BE2C (cell line): Measurements from ENCODE around the gene ZNF462.

Source experiments
- DNase-seq: peaks from one replicate; pipeline ENCODE4 v3.0.0-alpha.2; 2020
- H3K27me3 ChIP-seq: fragments of 250-450 bp; sonication (Bioruptor Pico); 2 replicates; pipeline ENCODE4 v1.5.1; 2020; ENCODE audit warnings: mild to moderate bottlenecking
- H3K36me3 ChIP-seq: fragments of 250-450 bp; sonication (Bioruptor Pico); 2 replicates; pipeline ENCODE4 v1.5.1; 2020; ENCODE audit warnings: mild to moderate bottlenecking
- H3K4me1 ChIP-seq: fragments of 250-450 bp; sonication (Bioruptor Pico); 2 replicates; pipeline ENCODE4 v1.5.1; 2020
- H3K4me3 ChIP-seq: 2 replicates; pipeline ENCODE4 v1.5.1; 2011; ENCODE audit warnings: low read depth, low read length
- H3K9me3 ChIP-seq: fragments of 250-450 bp; sonication (Bioruptor Pico); 2 replicates; pipeline ENCODE4 v1.5.1; 2020
- CTCF ChIP-seq: IDR thresholded peaks from 2 replicates; pipeline ENCODE4 v1.5.1; 2012; ENCODE audit warnings: mild to moderate bottlenecking, low read depth, low read length

ZNF462 gene

GRCh38 chr9:106963684-106964083 lies 100.7 kb downstream of the ZNF462 start:
- no peak overlapping the region for H3K4me3 ChIP-seq

GRCh38 chr9:106964329-106964728 lies 101.4 kb downstream of the ZNF462 start:
- Histone ChIP-seq H3K9me3 (no peaks in the 10 kb centered on the region), H3K36me3 (peaks cover 21% of the 10 kb centered on the region), H3K27me3 (no peaks in the 10 kb centered on the region), H3K4me1 (no peaks in the 10 kb centered on the region), H3K4me3 (no peak overlapping the region)
- DNase-seq: no peak
- TF ChIP-seq CTCF: no peak

More at GRCh38 chr9:106963684-106964083, 100.7 kb downstream of the ZNF462 start:
- H3K27me3 ChIP-seq: no peaks in the 10 kb centered on the region
- H3K9me3 ChIP-seq: no peaks in the 10 kb centered on the region
- no peak for DNase-seq
- H3K4me1 ChIP-seq: no peaks in the 10 kb centered on the region
- peaks cover 23% of the 10 kb centered on the region for H3K36me3 ChIP-seq
- no peak for TF ChIP-seq CTCF

GRCh38 chr9:106964822-106965525 lies 102.0 kb downstream of the ZNF462 start:
- Histone ChIP-seq H3K4me3 (no peak overlapping the region), H3K9me3 (no peaks in the 10 kb centered on the region), H3K4me1 (no peaks in the 10 kb centered on the region), H3K27me3 (no peaks in the 10 kb centered on the region), H3K36me3 (peaks cover 24% of the 10 kb centered on the region)
- no peak for DNase-seq
- no peak for TF ChIP-seq CTCF

- H3K9me3 ChIP-seq: no peaks in the 10 kb centered on the region
- no peaks in the 10 kb centered on the region for H3K27me3 ChIP-seq
- H3K4me1 ChIP-seq: no peaks in the 10 kb centered on the region
- no peak overlapping the region for H3K4me3 ChIP-seq
- DNase-seq: no peak
- TF ChIP-seq CTCF: no peak
- peaks cover 24% of the 10 kb centered on the region for H3K36me3 ChIP-seq
Measured at GRCh38 chr9:106966481-106966880, 103.5 kb downstream of the ZNF462 start.

GRCh38 chr9:106969696-106970095 lies 106.7 kb downstream of the ZNF462 start:
- no peak for TF ChIP-seq CTCF
- no peak for DNase-seq
- no peaks in the 10 kb centered on the region for H3K9me3 ChIP-seq
- H3K4me3 ChIP-seq: no peak overlapping the region
- no peaks in the 10 kb centered on the region for H3K4me1 ChIP-seq
- no peaks in the 10 kb centered on the region for H3K27me3 ChIP-seq
- peaks cover 49% of the 10 kb centered on the region for H3K36me3 ChIP-seq

- H3K36me3 ChIP-seq: peaks cover 53% of the 10 kb centered on the region
- H3K9me3 ChIP-seq: no peaks in the 10 kb centered on the region
- no peaks in the 10 kb centered on the region for H3K4me1 ChIP-seq
- no peaks in the 10 kb centered on the region for H3K27me3 ChIP-seq
- DNase-seq: no peak
- H3K4me3 ChIP-seq: no peak overlapping the region
- no peak for TF ChIP-seq CTCF
Measured at GRCh38 chr9:106970219-106970975, 107.4 kb downstream of the ZNF462 start.
